GM21576 (cell line): ENCODE data around the gene TTC12.
A peak's percentile ranks its signal among the peaks of the same experiment; 100 is the strongest.

Source experiments
- ATAC-seq: cut with Tn5 transposase; IDR thresholded peaks from one replicate; pipeline ENCODE4 v1.9.1; 2021; ENCODE audit warnings: mild to moderate bottlenecking, moderate library complexity; ENCODE audit not compliant: unreplicated experiment

Gene TTC12

GRCh38 chr11:113324250-113324649, 9.9 kb downstream of the TTC12 start:
- no peak for ATAC-seq

- no peak for ATAC-seq
Measured at GRCh38 chr11:113329725-113330124, 15.3 kb downstream of the TTC12 start.

GRCh38 chr11:113331441-113331840, 17.1 kb downstream of the TTC12 start:
- no peak for ATAC-seq

GRCh38 chr11:113332023-113332422, 17.6 kb downstream of the TTC12 start:
- no peak for ATAC-seq

- no peak for ATAC-seq
Measured at GRCh38 chr11:113332638-113333329, 18.4 kb downstream of the TTC12 start.

GRCh38 chr11:113334183-113334582, 19.8 kb downstream of the TTC12 start:
- peak; percentile 71 for ATAC-seq

GRCh38 chr11:113338730-113339129, 24.3 kb downstream of the TTC12 start:
- no peak for ATAC-seq

- no peak for ATAC-seq
Measured at GRCh38 chr11:113339929-113340589, 25.7 kb downstream of the TTC12 start.

- no peak for ATAC-seq
Measured at GRCh38 chr11:113341388-113342165, 27.2 kb downstream of the TTC12 start.

GRCh38 chr11:113345978-113346377, 31.6 kb downstream of the TTC12 start:
- no peak for ATAC-seq

GRCh38 chr11:113349528-113349927, 35.1 kb downstream of the TTC12 start:
- no peak for ATAC-seq

- ATAC-seq: no peak
Measured at GRCh38 chr11:113350336-113351067, 36.1 kb downstream of the TTC12 start.

GRCh38 chr11:113351068-113351450, 36.7 kb downstream of the TTC12 start:
- ATAC-seq: no peak

GRCh38 chr11:113351480-113351879, 37.1 kb downstream of the TTC12 start:
- ATAC-seq: no peak

GRCh38 chr11:113356203-113356602, 41.8 kb downstream of the TTC12 start:
- no peak for ATAC-seq

- ATAC-seq: no peak
Measured at GRCh38 chr11:113363406-113363805, 49.0 kb downstream of the TTC12 start.

GRCh38 chr11:113363996-113364641, 49.7 kb downstream of the TTC12 start:
- ATAC-seq: no peak

- no peak for ATAC-seq
Measured at GRCh38 chr11:113365895-113366294, 51.5 kb downstream of the TTC12 start.

- no peak for ATAC-seq
Measured at GRCh38 chr11:113369411-113369810, 55.0 kb downstream of the TTC12 start.

GRCh38 chr11:113370634-113371033, 56.3 kb downstream of the TTC12 start:
- no peak for ATAC-seq

- ATAC-seq: no peak
Measured at GRCh38 chr11:113372309-113372708, 57.9 kb downstream of the TTC12 start.
